GM12874 (cell line): Measurements from ENCODE around the gene ANKMY1.
A peak's percentile ranks its signal among the peaks of the same experiment; 100 is the strongest.

Experiments used
- TF ChIP-seq, protein P1 (sequence below): IDR thresholded peaks from 2 replicates; pipeline ENCODE4 v1.5.1; 2011; ENCODE audit warnings: low read depth, mild to moderate bottlenecking, control low read depth, low read length, moderate library complexity; ENCODE audit not compliant: insufficient read depth

The ANKMY1 gene

DNA sequence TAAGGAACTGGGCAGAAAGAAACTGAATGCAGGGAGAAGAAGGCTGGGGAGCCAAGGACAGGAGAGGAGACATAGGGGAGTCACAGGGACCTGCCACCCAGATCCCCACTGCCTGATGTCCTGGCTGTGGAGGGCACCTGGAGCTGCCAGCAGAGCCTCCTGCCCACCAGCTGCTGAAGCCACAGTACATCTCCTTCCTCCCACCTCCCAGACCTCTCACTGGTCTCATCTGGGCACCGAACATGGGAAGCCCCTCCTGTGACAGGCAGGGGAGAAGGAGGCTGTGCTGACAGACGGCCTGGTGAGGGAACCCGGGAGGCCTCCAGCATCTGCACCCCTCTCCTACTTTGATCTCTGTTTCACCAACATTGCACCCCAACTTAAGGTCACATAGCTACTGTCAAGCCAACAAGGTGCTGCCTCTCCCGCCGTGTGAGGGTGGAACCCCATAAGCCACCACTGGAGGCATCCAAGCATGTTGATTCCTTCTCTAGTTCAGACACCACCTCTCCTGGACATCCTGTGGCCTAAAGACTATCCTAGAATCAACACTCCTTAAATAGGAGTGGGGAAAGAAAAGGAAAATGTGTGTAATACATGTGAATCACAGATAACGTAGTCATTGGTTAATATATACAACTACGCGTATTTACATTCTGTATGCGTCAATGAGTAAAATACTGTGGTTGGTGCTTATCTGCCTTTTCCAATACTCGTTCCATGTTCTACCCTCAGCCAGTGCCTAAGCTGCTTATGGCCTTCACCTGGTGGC is 7.0 kb upstream of the ANKMY1 start:
- TF ChIP-seq, protein P1, sequence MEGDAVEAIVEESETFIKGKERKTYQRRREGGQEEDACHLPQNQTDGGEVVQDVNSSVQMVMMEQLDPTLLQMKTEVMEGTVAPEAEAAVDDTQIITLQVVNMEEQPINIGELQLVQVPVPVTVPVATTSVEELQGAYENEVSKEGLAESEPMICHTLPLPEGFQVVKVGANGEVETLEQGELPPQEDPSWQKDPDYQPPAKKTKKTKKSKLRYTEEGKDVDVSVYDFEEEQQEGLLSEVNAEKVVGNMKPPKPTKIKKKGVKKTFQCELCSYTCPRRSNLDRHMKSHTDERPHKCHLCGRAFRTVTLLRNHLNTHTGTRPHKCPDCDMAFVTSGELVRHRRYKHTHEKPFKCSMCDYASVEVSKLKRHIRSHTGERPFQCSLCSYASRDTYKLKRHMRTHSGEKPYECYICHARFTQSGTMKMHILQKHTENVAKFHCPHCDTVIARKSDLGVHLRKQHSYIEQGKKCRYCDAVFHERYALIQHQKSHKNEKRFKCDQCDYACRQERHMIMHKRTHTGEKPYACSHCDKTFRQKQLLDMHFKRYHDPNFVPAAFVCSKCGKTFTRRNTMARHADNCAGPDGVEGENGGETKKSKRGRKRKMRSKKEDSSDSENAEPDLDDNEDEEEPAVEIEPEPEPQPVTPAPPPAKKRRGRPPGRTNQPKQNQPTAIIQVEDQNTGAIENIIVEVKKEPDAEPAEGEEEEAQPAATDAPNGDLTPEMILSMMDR, result peak; percentile 36; the same call in 1 of the 2 replicates

DNA sequence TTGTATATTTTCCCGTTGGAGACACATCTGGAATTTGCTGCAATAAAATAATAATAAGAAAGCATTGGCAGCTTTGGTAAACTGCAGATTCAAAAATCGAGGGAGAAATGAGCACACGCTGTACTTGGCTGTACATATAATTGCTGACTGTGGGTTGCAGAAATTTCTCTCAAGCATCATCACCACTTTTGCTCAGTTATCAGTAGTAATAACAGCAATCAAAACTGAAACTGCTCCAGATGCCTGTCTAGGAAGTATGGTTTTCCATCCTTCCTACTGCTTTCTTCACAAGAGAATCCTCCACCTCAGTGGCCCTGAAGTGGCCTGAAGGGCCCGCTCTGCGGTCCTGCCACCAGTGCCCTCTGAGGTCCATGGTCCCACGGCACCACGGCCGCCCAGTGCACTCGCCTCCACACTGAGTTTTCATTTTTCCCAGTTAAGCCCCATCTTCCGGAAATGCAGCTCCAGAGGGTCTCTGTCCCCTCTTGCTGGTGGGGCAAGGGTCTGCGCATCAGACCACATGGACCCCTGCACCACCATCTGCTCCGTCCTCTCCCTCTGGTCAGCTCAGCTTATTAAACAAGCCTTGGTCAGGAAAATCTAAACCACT is 6.3 kb upstream of the ANKMY1 start:
- TF ChIP-seq, protein P1, result no peak

DNA sequence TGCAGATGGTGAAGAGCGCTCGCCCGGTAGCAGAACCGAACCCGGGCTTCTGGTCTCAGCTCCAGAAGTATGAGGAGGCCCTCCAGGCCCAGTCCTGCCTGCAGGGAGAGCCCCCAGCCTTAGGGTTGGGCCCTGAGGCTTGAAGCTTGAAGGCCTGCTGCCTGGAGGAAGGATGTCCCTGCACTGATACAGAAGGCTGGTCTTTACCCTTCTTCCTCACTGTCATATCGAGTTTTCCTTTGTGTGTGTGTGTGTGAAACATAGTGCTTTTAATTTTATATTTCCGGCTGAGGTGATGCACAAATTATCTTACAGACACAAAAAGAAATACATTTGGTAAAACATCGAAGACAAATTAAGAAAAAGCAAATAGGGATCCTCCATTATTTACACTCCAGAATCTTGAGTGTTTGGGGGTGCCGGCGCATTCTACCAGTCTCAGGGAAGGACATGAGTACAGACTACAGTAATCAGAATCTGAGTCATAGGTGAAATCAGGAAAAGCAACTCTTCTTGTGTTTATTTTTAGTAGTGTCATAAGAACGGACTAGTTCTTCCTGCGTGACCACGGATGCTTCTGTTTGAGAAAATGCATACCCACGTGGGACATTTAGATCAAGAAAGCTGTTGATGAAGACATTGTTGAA is 3.7 kb upstream of the ANKMY1 start:
- TF ChIP-seq, protein P1, result no peak

DNA sequence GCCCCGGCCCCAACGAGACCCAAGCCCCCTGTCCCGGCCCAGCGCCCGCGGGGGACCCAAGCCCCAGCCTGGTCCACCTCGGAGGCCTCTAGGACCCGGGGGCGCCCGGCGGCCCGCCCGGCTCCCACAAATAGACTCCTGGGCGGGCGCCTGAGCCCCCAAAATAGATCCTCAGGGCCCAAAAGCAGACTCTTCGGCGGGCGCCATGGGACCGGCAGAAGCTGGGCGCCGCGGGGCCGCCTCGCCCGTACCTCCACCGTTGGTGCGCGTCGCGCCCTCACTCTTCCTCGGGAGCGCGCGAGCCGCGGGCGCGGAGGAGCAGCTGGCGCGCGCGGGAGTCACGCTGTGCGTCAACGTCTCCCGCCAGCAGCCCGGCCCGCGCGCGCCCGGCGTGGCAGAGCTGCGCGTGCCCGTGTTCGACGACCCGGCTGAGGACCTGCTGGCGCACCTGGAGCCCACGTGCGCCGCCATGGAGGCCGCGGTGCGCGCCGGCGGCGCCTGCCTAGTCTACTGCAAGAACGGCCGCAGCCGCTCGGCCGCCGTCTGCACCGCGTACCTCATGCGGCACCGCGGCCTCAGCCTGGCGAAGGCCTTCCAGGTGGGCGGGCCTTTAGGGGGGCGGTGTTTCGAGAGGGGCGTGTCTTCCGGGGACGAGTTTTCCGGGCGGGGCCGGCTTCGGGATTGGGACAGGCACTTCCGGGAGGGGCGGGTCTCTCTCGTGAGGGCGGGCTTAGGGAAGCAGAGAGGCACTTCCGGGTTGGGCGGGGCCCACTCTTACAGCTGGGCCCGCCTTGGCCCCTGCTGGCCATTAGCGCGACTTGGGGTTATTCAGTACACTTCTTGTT is 2.9 kb upstream of the ANKMY1 start:
- TF ChIP-seq, protein P1, result peak; percentile 29; the same call in 1 of the 2 replicates

GRCh38 chr2:240560084-240560479 is 2.3 kb upstream of the ANKMY1 start, which contains the start of gene DUSP28:
Gene DUSP28, plus strand, starts transcription at chr2:240560357. Its CDS starts 328 bp downstream, at chr2:240560685.
- TF ChIP-seq, protein P1, result no peak

DNA sequence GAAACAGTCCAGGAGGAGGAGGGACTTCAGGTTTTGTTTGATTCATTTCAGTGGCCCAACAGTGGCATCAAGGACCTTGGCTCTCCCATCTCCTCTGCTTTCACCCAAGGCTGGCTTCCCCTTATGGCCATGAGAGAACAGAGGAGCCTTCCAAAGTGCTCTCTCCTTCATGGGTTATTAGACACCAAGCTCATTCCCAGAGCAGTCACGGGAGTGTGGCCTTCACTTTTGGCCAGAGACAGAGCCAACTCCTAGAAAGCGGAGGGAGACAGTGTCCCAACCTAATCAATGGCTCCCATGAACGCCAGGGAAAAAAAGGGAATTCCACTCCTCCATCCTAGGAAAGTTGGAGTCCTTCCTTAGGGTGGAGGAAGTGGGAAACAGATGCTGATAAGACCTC is 1.5 kb upstream of the ANKMY1 start:
- TF ChIP-seq, protein P1, result no peak

DNA sequence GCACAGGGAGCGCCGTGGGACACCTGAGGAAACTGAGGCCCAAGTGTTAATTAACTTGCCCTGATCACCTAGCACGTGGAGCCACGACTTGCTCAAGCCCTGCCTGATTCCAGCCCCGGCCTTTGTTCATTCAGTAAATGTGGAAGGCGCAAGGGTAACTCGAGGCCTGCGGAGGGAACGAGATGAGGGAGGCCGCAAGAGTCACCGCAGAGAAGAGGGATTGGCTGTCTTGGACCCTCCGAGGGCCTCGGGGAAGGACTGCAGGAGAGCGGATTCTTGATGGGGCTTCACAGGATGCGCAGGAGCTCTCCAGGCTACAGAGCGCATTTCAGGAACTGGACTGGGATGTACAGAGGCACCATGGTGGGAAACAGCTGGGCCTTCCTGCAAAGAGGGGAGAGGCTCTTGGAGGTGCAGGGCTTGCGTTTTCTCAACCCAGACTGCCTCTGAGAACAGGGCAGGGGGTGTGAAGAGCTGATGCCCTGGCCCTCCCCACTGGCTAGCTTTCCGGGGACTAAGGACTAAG is 511 bp upstream of the ANKMY1 start:
- TF ChIP-seq, protein P1, result no peak
